Sigmoid colon (tissue), 7 donors: ENCODE measurements around the gene FOXP1. TPM values are rescaled to one million over a fixed set of nuclear protein-coding genes. Genes with fewer than 3 reads are reported as not detected.

Experiments
- DNase-seq: peaks from one replicate; pipeline ENCODE4 v3.0.0-alpha.2; 2019
- H3K27ac ChIP-seq, 4 donors: fragments of 200-600 bp; sonication (generic); one replicate each; pipeline ENCODE4 v1.5.1; 2016 to 2019; ENCODE audit warnings: mild to moderate bottlenecking in 1 of 4
- H3K27me3 ChIP-seq, 3 donors: fragments of 200-600 bp; sonication (generic); one replicate each; pipeline ENCODE4 v1.5.1; 2019; ENCODE audit warnings: mild to moderate bottlenecking in 1 of 3
- H3K36me3 ChIP-seq, 4 donors: fragments of 200-600 bp; sonication (generic); one replicate each; pipeline ENCODE4 v1.5.1; 2016 to 2019
- H3K4me1 ChIP-seq, 4 donors: fragments of 200-600 bp; sonication (generic); one replicate each; pipeline ENCODE4 v1.5.1; 2017 to 2019
- H3K4me3 ChIP-seq, 4 donors: fragments of 200-600 bp; sonication (generic); one replicate each; pipeline ENCODE4 v1.5.1; 2017 to 2019; ENCODE audit warnings: mild to moderate bottlenecking in 2 of 4, moderate library complexity in 1 of 4
- H3K9me3 ChIP-seq, 4 donors: fragments of 200-600 bp in 3 of 4; sonication (generic) in 3 of 4; one replicate each; pipeline versions ENCODE4 v1.5.1 to v1.6.1; 2013 to 2019
- CTCF ChIP-seq, 4 experiments: fragments of 450-650 bp in 3 of 4; fragments of 200-600 bp in 1 of 4; IDR thresholded peaks; one replicate each; pipeline ENCODE4 v1.5.1; 2016 to 2019; ENCODE audit warnings: antibody characterized with exemption in 4 of 4, mild to moderate bottlenecking in 3 of 4, moderate library complexity in 2 of 4
- EP300 ChIP-seq, 4 donors: sonication (generic); formaldehyde crosslinking; IDR thresholded peaks; one replicate each; pipeline ENCODE4 v1.6.1; 2017; ENCODE audit warnings: antibody characterized with exemption in 4 of 4
- POLR2A ChIP-seq, 2 donors: fragments of 450-650 bp; IDR thresholded peaks; one replicate each; pipeline ENCODE4 v1.6.1; 2016; ENCODE audit warnings: antibody characterized with exemption in 2 of 2, mild to moderate bottlenecking in 2 of 2, moderate library complexity in 2 of 2
- POLR2AphosphoS5 ChIP-seq, 4 donors: sonication (generic); formaldehyde crosslinking; IDR thresholded peaks; one replicate each; pipeline ENCODE4 v1.6.1; 2017; ENCODE audit warnings: antibody characterized with exemption in 4 of 4
- WGBS, 2 donors: extraction: QIAGEN DNeasy Blood & Tissue Kit; methylation state at CpG; one replicate each; pipeline ENCODE4 v1.1.7; 2013; 5-methylcytosine and 5-hydroxymethylcytosine counted together
- intact Hi-C: fragments of 100-400 bp; cut with DNase I; formaldehyde crosslinking; loops from one replicate; pipeline ENCODE4 v1.15.1; 2023
- polyA plus RNA-seq, 3 donors: library from polyadenylated mRNA; stranded (reverse); fragments of 200-250 nt; gene quantifications; one replicate each; pipeline ENCODE4 v1.2.3, GENCODE V29; 2013
- total RNA-seq, 4 donors: library from RNA; depleted of rRNA; stranded (reverse); fragments of >200 nt; gene quantifications; one replicate each; pipeline ENCODE4 v1.1.0, GENCODE V29; 2016
- donor health status: healthy with polysubstance abuse.
- donor health status: Bipolar disorder and iron deficiency.
- donor health status: healthy.

The FOXP1 gene
- total and polyA plus RNA-seq, 7 donors, result 13.8 to 232 (median 139) TPM

- TF ChIP-seq CTCF (IDR thresholded peaks at IDR 0.05) (no peak), POLR2AphosphoS5 (IDR thresholded peaks at IDR 0.05) (no peak)
- no peaks in the 10 kb centered on the region for H3K27me3 ChIP-seq
- peak overlapping the region in 3 of 4 donors; percentile 49 to 67 (median 58) for H3K27ac ChIP-seq
- H3K4me3 ChIP-seq, result no peak overlapping the region
- intact Hi-C loops, result no loop called here
- peaks cover 0 to 34% (median 19%) of the 10 kb centered on the region in 4 donors for H3K4me1 ChIP-seq
- WGBS, 2 donors, result 84 to 90% methylated on average over 5 of the region's 5 CpGs
- H3K36me3 ChIP-seq, result no peaks in the 10 kb centered on the region
- DNase-seq, result no peak
- no peaks in the 10 kb centered on the region for H3K9me3 ChIP-seq
Observed at GRCh38 chr3:71370467-71370866, 213.1 kb downstream of the FOXP1 start.

- H3K27ac ChIP-seq, result peak overlapping the region; percentile 15 to 67 (median 54)
- no peak for TF ChIP-seq POLR2A (IDR thresholded peaks at IDR 0.05)
- peak; percentile 15 to 60 (median 54) for TF ChIP-seq POLR2AphosphoS5 (IDR thresholded peaks at IDR 0.05)
- intact Hi-C loops, result no loop called here
- DNase-seq, result no peak
- no peaks in the 10 kb centered on the region for H3K36me3 ChIP-seq
- 83 to 90% methylated on average over 6 of the region's 6 CpGs for WGBS, 2 donors
- no peaks in the 10 kb centered on the region for H3K9me3 ChIP-seq
- peaks cover 0 to 34% (median 19%) of the 10 kb centered on the region in 4 donors for H3K4me1 ChIP-seq
- H3K27me3 ChIP-seq, result no peaks in the 10 kb centered on the region
- H3K4me3 ChIP-seq, result no peak overlapping the region
Observed at GRCh38 chr3:71369701-71370391, 213.7 kb downstream of the FOXP1 start.

- H3K36me3 ChIP-seq, result no peaks in the 10 kb centered on the region
- no peaks in the 10 kb centered on the region for H3K9me3 ChIP-seq
- 86 to 90% methylated on average over 8 of the region's 8 CpGs for WGBS, 2 donors
- no peaks in the 10 kb centered on the region for H3K27me3 ChIP-seq
- no peak overlapping the region for H3K27ac ChIP-seq
- TF ChIP-seq POLR2AphosphoS5 (IDR thresholded peaks at IDR 0.05) (no peak), POLR2A (IDR thresholded peaks at IDR 0.05) (no peak), EP300 (IDR thresholded peaks at IDR 0.05) (no peak), CTCF (IDR thresholded peaks at IDR 0.05) (no peak)
- intact Hi-C loops, result no loop called here
- H3K4me3 ChIP-seq, result no peak overlapping the region
- no peak for DNase-seq
- peaks cover 0 to 34% (median 19%) of the 10 kb centered on the region in 4 donors for H3K4me1 ChIP-seq
Observed at GRCh38 chr3:71366988-71367604, 216.4 kb downstream of the FOXP1 start.

- intact Hi-C loops, result no loop called here
- 46 to 71% methylated on average over 12 of the region's 12 CpGs for WGBS, 2 donors
- no peak overlapping the region for H3K27ac ChIP-seq
- no peak for DNase-seq
- no peaks in the 10 kb centered on the region for H3K27me3 ChIP-seq
- H3K4me3 ChIP-seq, result no peak overlapping the region
- TF ChIP-seq POLR2AphosphoS5 (IDR thresholded peaks at IDR 0.05), result no peak
- no peak for TF ChIP-seq EP300 (IDR thresholded peaks at IDR 0.05)
- no peak for TF ChIP-seq CTCF (IDR thresholded peaks at IDR 0.05)
- TF ChIP-seq POLR2A (IDR thresholded peaks at IDR 0.05), result no peak
- no peaks in the 10 kb centered on the region for H3K36me3 ChIP-seq
- H3K9me3 ChIP-seq, result no peaks in the 10 kb centered on the region
- peaks cover 0 to 12% (median 6%) of the 10 kb centered on the region in 4 donors for H3K4me1 ChIP-seq
Observed at GRCh38 chr3:71361334-71361890, 222.1 kb downstream of the FOXP1 start.

- intact Hi-C loops, result no loop called here
Observed at GRCh38 chr3:71360764-71361163, 222.8 kb downstream of the FOXP1 start.

More at GRCh38 chr3:71360764-71361163, 222.8 kb downstream of the FOXP1 start:
- TF ChIP-seq CTCF (IDR thresholded peaks at IDR 0.05) (no peak), POLR2AphosphoS5 (IDR thresholded peaks at IDR 0.05) (no peak), EP300 (IDR thresholded peaks at IDR 0.05) (no peak), POLR2A (IDR thresholded peaks at IDR 0.05) (no peak)
- 53 to 81% methylated on average over 2 of the region's 2 CpGs for WGBS, 2 donors
- Histone ChIP-seq H3K4me1 (peaks cover 0 to 15% (median 6%) of the 10 kb centered on the region in 4 donors), H3K4me3 (no peak overlapping the region), H3K27ac (no peak overlapping the region), H3K36me3 (no peaks in the 10 kb centered on the region), H3K9me3 (no peaks in the 10 kb centered on the region), H3K27me3 (no peaks in the 10 kb centered on the region)
- no peak for DNase-seq
